Endometrial microvascular endothelial cells (primary cell): ENCODE measurements around the gene PRSS23. TPM values are rescaled to one million over a fixed set of nuclear protein-coding genes. Genes with fewer than 3 reads are reported as not detected.

Experiments used
- in situ Hi-C: cut with HindIII; loops from 2 replicates; pipeline ENCODE4 v1.10.0; 2017; ENCODE audit warnings: low sequenced_read_pairs, low pct_unique_long_range_greater_than_20kb; ENCODE audit errors: inconsistent ontology term
- total RNA-seq: library from RNA; depleted of rRNA; stranded (reverse); fragments of >200 nt; gene quantifications from one replicate; pipeline ENCODE4 v1.2.3, GENCODE V29; 2015; ENCODE audit errors: inconsistent ontology term

Gene PRSS23
- total RNA-seq, 1 donor from 2014 or later = 444 TPM

DNA sequence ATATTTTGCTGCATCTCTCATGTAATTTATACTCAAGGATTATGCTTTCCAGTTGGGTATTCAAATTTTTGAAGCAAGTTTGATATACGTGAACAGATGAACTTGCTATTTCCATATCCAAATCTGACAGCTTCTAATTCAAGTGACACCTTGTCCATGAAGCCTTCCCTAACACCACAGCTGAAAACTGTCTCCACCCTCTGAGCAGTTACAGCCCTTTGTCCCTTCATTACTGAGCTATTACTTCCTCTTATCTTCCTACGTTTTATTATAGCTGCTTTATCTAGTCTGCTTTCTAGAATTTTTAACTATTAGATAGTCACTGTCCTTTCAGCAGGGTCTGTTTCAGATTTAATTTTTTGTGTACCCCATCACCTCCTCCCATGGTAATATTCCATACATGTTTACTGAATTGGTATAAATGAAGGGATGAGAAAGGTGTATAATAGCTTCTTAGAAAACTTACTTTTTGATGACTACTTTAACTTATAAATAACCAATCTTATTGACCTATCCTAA is 13.3 kb upstream of the PRSS23 start:
- in situ Hi-C loops = loop anchor here (25.0 kb wide), 1 partner anchor 150 kb away; no protein-coding TSS in a partner anchor

DNA sequence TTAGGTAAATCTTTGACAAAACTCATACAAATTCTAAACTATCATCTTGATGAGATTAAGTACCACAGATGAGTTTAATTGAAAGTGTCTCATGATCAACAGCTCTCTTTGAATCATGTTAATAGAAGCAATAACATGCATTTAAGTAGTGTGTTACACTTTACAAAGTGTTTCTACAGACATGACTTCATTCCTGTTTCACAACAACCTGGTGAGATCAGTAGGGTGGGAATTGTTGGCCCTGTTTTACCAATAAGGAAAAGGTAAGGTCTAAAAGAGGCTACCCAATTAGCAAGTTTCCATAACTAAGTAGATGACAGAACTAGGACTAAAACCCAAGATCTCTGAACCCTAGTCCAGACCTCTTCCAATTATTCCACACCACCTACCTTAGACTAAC is 12.7 kb upstream of the PRSS23 start:
- in situ Hi-C loops = loop anchor here (25.0 kb wide), 1 partner anchor 150 kb away; no protein-coding TSS in a partner anchor

GRCh38 chr11:86790195-86790725 is 10.1 kb upstream of the PRSS23 start:
- in situ Hi-C loops = loop anchor here (25.0 kb wide), 1 partner anchor 153 kb away; no protein-coding TSS in a partner anchor

DNA sequence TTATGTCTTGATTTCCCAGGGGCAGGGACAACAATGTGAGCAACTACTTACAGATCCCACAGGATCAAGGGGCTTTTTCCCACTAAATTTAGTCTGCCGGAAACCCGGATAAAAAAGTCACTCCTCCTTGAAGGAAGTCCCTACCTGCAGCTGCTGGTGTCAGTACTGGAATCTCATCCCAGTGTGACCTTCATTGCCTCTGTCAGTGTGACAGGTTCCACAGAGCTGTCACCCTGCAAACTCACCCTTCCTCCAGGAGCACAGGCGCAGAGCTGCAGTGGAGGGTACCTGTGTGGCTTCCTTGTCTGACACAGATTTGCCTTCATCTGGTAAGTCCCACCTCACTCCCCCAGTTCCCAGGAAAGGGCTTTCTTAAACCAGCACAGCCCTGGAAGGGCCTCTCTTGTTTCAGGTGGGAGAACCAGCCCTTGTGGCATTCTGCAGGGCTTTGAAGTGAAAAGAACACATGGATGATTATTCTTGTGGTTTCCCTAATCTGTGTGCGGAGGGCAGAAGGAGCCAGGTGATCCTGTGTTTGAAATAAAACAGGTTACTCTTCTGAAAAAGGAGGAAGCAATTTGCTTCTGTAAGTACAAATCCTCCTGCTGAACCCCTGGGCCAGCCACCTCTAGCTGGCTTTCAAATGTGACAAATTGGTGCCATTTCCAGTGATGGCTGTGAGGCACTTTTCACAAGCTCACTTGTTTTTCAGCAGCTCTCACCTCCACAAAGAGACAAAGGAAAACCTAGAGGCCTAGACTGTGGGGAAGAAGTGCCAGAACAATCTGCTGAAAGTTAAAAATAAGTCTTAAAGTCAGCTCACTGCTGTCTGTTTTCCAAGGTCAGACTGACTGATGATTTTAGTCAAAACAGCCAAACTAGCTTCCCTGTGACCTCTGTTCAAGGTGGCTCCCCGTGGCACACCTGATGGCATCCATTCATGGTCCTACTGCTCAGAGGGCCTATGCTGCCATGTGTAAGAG is 9.2 kb upstream of the PRSS23 start:
- in situ Hi-C loops = loop anchor here (25.0 kb wide), 1 partner anchor 154 kb away; no protein-coding TSS in a partner anchor

- in situ Hi-C loops = loop anchor here (25.0 kb wide), 1 partner anchor 155 kb away; no protein-coding TSS in a partner anchor
Measured at GRCh38 chr11:86792150-86792549, 8.2 kb upstream of the PRSS23 start.

- in situ Hi-C loops = loop anchor here (25.0 kb wide), 1 partner anchor 156 kb away; no protein-coding TSS in a partner anchor
Measured at GRCh38 chr11:86793307-86793706, 7.0 kb upstream of the PRSS23 start.

- in situ Hi-C loops = loop anchor here (25.0 kb wide), 1 partner anchor 158 kb away; no protein-coding TSS in a partner anchor
Measured at GRCh38 chr11:86795511-86795910, 4.8 kb upstream of the PRSS23 start.

DNA sequence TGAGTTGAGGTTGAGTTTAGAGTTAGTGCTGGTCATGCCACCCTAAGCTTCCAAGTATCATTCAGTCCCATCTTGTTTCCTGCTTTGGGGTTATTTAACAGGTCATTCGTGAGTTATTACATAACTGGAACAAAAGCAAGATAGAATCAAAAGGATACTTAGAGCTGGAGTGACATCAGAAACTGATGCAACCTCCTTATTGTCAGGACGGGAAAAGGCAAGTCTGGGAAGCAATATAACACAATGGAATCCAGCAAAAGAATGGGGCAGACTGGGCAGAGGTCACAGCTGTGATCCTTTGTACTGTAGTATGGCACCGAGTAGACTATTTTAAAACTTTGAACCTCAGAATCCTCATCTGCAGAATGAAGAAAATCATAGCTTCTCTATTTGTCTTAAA is 4.4 kb upstream of the PRSS23 start:
- in situ Hi-C loops = loop anchor here (25.0 kb wide), 1 partner anchor 159 kb away; no protein-coding TSS in a partner anchor

GRCh38 chr11:86797133-86797532 is 3.2 kb upstream of the PRSS23 start:
- in situ Hi-C loops = loop anchor here (25.0 kb wide), 1 partner anchor 160 kb away; no protein-coding TSS in a partner anchor

GRCh38 chr11:86798988-86799387 is 1.4 kb upstream of the PRSS23 start:
- in situ Hi-C loops = loop anchor here (25.0 kb wide), 1 partner anchor 162 kb away; no protein-coding TSS in a partner anchor

- in situ Hi-C loops = loop anchor here (25.0 kb wide), 1 partner anchor 162 kb away; no protein-coding TSS in a partner anchor
Measured at GRCh38 chr11:86799680-86800075, 664 bp upstream of the PRSS23 start.

- in situ Hi-C loops = no loop called here
Measured at GRCh38 chr11:86800960-86801272, 574 bp downstream of the PRSS23 start.

- in situ Hi-C loops = no loop called here
Measured at GRCh38 chr11:86801364-86801763, 1.0 kb downstream of the PRSS23 start.

- in situ Hi-C loops = no loop called here
Measured at GRCh38 chr11:86802146-86802545, 1.8 kb downstream of the PRSS23 start.

DNA sequence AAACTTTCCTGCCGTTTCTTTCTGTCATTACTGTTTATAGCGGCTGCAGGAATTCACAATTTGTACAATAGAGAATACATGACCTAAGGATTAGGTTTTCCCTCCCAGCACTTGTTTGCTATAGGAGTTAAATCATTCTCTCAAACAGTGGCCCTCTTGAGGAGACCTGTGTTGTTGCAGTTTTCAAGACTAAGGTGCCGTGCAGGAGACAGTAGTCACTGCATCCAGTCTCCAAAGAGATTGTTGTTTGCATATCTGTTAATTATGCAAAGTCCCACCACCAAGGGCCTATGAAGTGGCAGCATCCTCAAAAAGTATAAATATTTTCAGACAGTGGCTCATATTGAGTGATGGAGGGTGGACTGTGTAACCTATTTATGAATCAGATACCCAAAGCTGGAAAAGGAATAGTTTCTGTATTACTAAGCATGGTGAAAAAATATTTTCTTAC is 2.3 kb downstream of the PRSS23 start:
- in situ Hi-C loops = no loop called here

DNA sequence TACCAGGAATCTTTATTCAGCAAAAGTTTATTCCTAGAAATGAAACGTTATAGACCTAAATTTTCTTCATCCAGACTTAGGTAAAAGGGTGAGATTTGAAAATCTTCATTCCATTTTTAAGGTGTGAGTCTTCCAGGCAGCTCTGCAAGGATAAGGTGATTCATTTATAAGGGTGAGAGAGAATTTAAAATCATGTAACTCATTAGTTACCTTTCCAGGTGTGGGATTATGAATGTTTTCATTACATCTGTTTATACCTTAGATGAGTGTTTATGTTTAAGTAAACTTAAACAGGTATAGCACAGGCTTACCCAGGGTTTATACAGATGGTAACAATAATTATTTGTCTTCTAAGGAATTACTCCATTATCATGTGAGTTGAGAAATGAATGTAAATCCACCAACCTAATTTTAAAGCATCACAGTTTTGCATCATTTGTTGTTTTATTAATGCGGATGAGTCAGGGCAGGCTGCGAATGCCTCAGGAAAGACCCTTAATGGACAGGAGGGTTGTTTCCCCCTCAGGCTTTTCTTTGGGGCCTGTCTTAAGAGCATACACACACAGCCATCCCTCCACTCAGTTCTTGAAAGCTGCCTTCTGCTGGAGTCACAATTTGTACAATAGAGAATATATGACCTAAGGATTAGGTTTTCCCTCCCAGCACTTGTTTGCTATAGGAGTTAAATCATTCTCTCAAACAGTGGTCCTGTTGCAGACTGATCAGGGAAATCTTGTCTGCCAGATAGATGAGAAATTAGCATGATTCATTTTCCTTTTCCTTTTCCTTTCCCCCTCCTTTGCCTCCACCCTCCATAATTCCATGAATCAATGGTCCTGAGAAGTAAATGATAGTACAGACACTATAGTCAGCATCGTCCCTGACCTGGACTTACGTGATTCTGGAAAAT is 3.0 kb downstream of the PRSS23 start:
- in situ Hi-C loops = no loop called here

- in situ Hi-C loops = no loop called here
Measured at GRCh38 chr11:86804951-86805350, 4.6 kb downstream of the PRSS23 start.

DNA sequence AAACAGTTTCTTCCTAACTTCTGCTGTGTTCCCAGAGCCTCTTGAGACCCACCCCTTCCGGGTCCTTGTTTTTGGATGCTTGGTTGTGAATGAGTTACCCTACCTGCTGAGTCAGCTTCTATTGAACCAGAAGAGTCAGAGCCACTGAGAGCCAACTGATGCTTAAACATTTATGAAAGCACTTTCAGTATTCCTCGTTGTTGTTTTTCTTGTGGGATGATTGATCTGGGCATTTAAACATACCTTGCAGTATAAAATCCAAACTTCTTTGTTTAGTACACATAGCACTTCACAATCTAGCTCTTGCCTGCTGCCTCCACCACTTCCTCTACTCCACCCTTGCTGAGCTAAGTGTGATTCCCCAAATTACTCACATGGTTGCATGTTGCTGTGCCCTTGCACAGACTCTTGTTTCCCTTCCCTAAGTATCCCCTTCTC is 5.5 kb downstream of the PRSS23 start:
- in situ Hi-C loops = no loop called here
